HCT116 (cell line): Measurements from ENCODE around the gene WWTR1.

Experiments used
- CBX3 ChIP-seq: IDR thresholded peaks from 2 replicates; pipeline ENCODE4 v1.6.1; 2012; ENCODE audit warnings: low read depth
- EGR1 ChIP-seq: IDR thresholded peaks from 2 replicates; pipeline ENCODE4 v1.6.1; 2012; ENCODE audit warnings: low read depth
- EZH2 ChIP-seq: fragments of 200-600 bp; sonication (generic); IDR thresholded peaks from 2 replicates; pipeline ENCODE4 v1.6.1; 2017; ENCODE audit warnings: antibody characterized with exemption, mixed run types
- FOSL1 ChIP-seq: IDR thresholded peaks from 2 replicates; pipeline ENCODE4 v1.6.1; 2012; ENCODE audit warnings: low read depth
- SRF ChIP-seq: IDR thresholded peaks from 2 replicates; pipeline ENCODE4 v1.6.1; 2012; ENCODE audit warnings: low read depth
- TF ChIP-seq, protein P1 (sequence below): IDR thresholded peaks from 2 replicates; pipeline ENCODE4 v1.6.1; 2012
- TF ChIP-seq, protein P2 (sequence below), 3 experiments: fragments of 200-600 bp in 1 of 3; sonication (generic) in 1 of 3; IDR thresholded peaks in 2 of 3; conservative IDR thresholded peaks in 1 of 3; 2 replicates each; pipeline ENCODE4 v1.5.1; 2012 to 2017; ENCODE audit warnings: low read depth in 2 of 3, low read length in 2 of 3, antibody characterized with exemption in 1 of 3, borderline replicate concordance in 1 of 3, control low read depth in 1 of 3, mild to moderate bottlenecking in 1 of 3, mixed read lengths in 1 of 3, mixed run types in 1 of 3, moderate library complexity in 1 of 3; ENCODE audit not compliant: insufficient read depth in 1 of 3
- TF ChIP-seq, protein P3 (sequence below): IDR thresholded peaks from 2 replicates; pipeline ENCODE4 v1.6.1; 2012; ENCODE audit warnings: low read depth

DNA sequence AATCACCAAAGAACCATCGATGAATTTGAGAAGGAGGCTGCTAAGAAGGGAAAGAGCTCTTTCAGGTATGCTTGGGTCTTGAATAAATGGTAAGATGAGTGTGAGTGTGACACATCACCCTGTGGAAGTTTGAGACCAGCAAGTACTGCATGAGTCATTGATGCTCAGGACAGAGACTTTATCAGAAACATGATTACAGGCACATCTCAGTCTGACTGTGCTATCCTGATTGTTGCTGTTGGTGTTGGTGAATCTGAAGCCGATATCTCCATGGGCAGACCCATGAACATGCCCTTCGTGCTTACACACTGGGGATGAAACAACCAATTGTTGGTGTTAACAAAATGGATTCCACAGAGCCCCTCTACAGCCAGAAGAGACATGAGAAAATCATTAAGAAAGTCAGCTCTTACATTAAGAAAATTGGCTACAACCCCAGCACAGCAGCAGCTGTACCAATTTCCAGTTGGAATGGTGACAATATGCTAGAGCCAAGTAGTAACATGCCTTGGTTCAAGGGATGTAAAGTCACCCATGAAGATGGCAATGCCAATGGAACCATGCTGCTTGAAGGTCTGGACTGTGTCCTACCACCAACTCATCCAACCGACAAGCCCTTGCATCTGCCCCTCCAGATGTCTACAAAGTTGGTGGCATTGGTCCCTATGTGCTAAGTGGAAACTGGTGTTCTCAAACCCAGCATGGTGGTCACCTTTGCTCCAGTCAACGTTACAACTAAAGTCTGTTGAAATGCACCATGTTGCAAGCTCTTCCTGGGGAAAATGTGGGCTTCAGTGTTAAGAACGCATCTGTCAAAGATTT is 162.9 kb downstream of the WWTR1 start:
- TF ChIP-seq EZH2 (no peak), EGR1 (no peak), CBX3 (no peak), FOSL1 (no peak), SRF (no peak)
- TF ChIP-seq, protein P1, sequence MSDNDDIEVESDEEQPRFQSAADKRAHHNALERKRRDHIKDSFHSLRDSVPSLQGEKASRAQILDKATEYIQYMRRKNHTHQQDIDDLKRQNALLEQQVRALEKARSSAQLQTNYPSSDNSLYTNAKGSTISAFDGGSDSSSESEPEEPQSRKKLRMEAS = no peak
- TF ChIP-seq, protein P2, sequence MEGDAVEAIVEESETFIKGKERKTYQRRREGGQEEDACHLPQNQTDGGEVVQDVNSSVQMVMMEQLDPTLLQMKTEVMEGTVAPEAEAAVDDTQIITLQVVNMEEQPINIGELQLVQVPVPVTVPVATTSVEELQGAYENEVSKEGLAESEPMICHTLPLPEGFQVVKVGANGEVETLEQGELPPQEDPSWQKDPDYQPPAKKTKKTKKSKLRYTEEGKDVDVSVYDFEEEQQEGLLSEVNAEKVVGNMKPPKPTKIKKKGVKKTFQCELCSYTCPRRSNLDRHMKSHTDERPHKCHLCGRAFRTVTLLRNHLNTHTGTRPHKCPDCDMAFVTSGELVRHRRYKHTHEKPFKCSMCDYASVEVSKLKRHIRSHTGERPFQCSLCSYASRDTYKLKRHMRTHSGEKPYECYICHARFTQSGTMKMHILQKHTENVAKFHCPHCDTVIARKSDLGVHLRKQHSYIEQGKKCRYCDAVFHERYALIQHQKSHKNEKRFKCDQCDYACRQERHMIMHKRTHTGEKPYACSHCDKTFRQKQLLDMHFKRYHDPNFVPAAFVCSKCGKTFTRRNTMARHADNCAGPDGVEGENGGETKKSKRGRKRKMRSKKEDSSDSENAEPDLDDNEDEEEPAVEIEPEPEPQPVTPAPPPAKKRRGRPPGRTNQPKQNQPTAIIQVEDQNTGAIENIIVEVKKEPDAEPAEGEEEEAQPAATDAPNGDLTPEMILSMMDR (IDR thresholded peaks at IDR 0.05 in 2 of 3, conservative IDR thresholded peaks at IDR 0.05 in 1 of 3; ENCODE audit: borderline replicate concordance in 1 of 3, insufficient read depth in 1 of 3, low read depth in 2 of 3, low read length in 2 of 3) = no peak
- TF ChIP-seq, protein P3, sequence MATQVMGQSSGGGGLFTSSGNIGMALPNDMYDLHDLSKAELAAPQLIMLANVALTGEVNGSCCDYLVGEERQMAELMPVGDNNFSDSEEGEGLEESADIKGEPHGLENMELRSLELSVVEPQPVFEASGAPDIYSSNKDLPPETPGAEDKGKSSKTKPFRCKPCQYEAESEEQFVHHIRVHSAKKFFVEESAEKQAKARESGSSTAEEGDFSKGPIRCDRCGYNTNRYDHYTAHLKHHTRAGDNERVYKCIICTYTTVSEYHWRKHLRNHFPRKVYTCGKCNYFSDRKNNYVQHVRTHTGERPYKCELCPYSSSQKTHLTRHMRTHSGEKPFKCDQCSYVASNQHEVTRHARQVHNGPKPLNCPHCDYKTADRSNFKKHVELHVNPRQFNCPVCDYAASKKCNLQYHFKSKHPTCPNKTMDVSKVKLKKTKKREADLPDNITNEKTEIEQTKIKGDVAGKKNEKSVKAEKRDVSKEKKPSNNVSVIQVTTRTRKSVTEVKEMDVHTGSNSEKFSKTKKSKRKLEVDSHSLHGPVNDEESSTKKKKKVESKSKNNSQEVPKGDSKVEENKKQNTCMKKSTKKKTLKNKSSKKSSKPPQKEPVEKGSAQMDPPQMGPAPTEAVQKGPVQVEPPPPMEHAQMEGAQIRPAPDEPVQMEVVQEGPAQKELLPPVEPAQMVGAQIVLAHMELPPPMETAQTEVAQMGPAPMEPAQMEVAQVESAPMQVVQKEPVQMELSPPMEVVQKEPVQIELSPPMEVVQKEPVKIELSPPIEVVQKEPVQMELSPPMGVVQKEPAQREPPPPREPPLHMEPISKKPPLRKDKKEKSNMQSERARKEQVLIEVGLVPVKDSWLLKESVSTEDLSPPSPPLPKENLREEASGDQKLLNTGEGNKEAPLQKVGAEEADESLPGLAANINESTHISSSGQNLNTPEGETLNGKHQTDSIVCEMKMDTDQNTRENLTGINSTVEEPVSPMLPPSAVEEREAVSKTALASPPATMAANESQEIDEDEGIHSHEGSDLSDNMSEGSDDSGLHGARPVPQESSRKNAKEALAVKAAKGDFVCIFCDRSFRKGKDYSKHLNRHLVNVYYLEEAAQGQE = no peak
